ENCODE data around the gene PHTF2.

GRCh38 chr7:77791956-77792355 lies 6.6 kb upstream of the PHTF2 start:
- no peak for TF ChIP-seq PRDM1 (tag by site-specific recombination; IDR thresholded peaks at IDR 0.05)
- TF ChIP-seq ZNF175 (tag by site-specific recombination; IDR thresholded peaks at IDR 0.05), result no peak
- TF ChIP-seq ZNF148 (tag by site-specific recombination; IDR thresholded peaks at IDR 0.05; ENCODE audit: borderline replicate concordance), result no peak
- no peak for TF ChIP-seq ZSCAN4 (tag by site-specific recombination; IDR thresholded peaks at IDR 0.05)
- no peak for TF ChIP-seq SP2 (tag by site-specific recombination; IDR thresholded peaks at IDR 0.05)
- TF ChIP-seq CTCF (tag by site-specific recombination; IDR thresholded peaks at IDR 0.05), result no peak
- no peak for TF ChIP-seq HOXD13 (CRISPR knock-in tag; IDR thresholded peaks at IDR 0.05; ENCODE audit: borderline replicate concordance)
- TF ChIP-seq ZNF214 (tag by site-specific recombination; IDR thresholded peaks at IDR 0.05; ENCODE audit: borderline replicate concordance), result no peak
- TF ChIP-seq ZBTB26 (tag by site-specific recombination; optimal IDR thresholded peaks at IDR 0.05), result no peak
- TF ChIP-seq ZBTB7A (tag by site-specific recombination; IDR thresholded peaks at IDR 0.05; ENCODE audit: low read depth), result no peak
- no peak for TF ChIP-seq SALL2 (tag by site-specific recombination; IDR thresholded peaks at IDR 0.05; ENCODE audit: borderline replicate concordance)
- no peak for TF ChIP-seq GLI4 (tag by site-specific recombination; IDR thresholded peaks at IDR 0.05)
